Spleen (tissue), 11 donors: ENCODE measurements around the gene TPM1. TPM values are rescaled to one million over a fixed set of nuclear protein-coding genes. Genes with fewer than 3 reads are reported as not detected.

Experiments
- DNase-seq: peaks from one replicate; pipeline ENCODE4 v3.0.0-alpha.2; 2020
- H3K27ac ChIP-seq, 8 donors: fragments of 200-600 bp; sonication (generic) in 7 of 8; 1 replicate in 4 of 8; 2 replicates in 4 of 8; pipeline versions ENCODE4 v1.5.0 to v1.8.0; 2016 to 2021; ENCODE audit warnings: inconsistent platforms in 4 of 8, mild to moderate bottlenecking in 4 of 8, moderate library complexity in 1 of 8
- H3K27me3 ChIP-seq, 7 donors: fragments of 200-600 bp; sonication (generic) in 6 of 7; replicated peaks in 1 of 7; 1 replicate in 4 of 7; 2 replicates in 3 of 7; pipeline versions ENCODE4 v1.5.0 to v1.8.0; 2016 to 2021; ENCODE audit warnings: inconsistent platforms in 3 of 7, mild to moderate bottlenecking in 1 of 7
- H3K36me3 ChIP-seq, 6 donors: fragments of 200-600 bp; sonication (generic) in 5 of 6; 1 replicate in 4 of 6; 2 replicates in 2 of 6; pipeline versions ENCODE4 v1.5.0 to v1.8.0; 2016 to 2021; ENCODE audit warnings: inconsistent platforms in 2 of 6
- H3K4me1 ChIP-seq, 6 donors: fragments of 200-600 bp; sonication (generic) in 5 of 6; 1 replicate in 3 of 6; 2 replicates in 3 of 6; pipeline versions ENCODE4 v1.5.0 to v1.8.0; 2016 to 2021; ENCODE audit warnings: inconsistent platforms in 3 of 6
- H3K4me3 ChIP-seq, 8 donors: fragments of 200-600 bp; sonication (generic) in 7 of 8; 1 replicate in 4 of 8; 2 replicates in 4 of 8; pipeline versions ENCODE4 v1.5.0 to v1.8.0; 2016 to 2021; ENCODE audit warnings: inconsistent platforms in 4 of 8, mild to moderate bottlenecking in 4 of 8, moderate library complexity in 2 of 8
- H3K9me3 ChIP-seq, 8 donors: fragments of 200-600 bp; sonication (generic) in 7 of 8; 1 replicate in 4 of 8; 2 replicates in 4 of 8; pipeline versions ENCODE4 v1.5.0 to v1.8.0; 2016 to 2021; ENCODE audit warnings: inconsistent platforms in 4 of 8
- POLR2A ChIP-seq, 3 donors: fragments of 450-650 bp; IDR thresholded peaks; one replicate each; pipeline ENCODE4 v1.5.1; 2017; ENCODE audit warnings: antibody characterized with exemption in 3 of 3, mild to moderate bottlenecking in 1 of 3
- POLR2AphosphoS5 ChIP-seq, 3 donors: sonication (generic); formaldehyde crosslinking; IDR thresholded peaks; one replicate each; pipeline ENCODE4 v1.5.1; 2017; ENCODE audit warnings: antibody characterized with exemption in 3 of 3
- WGBS, 5 donors: extraction: QIAGEN DNeasy Blood & Tissue Kit in 3 of 5; methylation state at CpG; one replicate each; pipeline versions ENCODE4 v1.1.5 to v1.1.7; 2013 to 2018; 5-methylcytosine and 5-hydroxymethylcytosine counted together
- intact Hi-C: fragments of 100-400 bp; cut with DNase I; formaldehyde crosslinking; loops from one replicate; pipeline ENCODE4 v1.15.0; 2023; ENCODE audit warnings: low total_unique reads
- polyA plus RNA-seq, 3 donors: library from polyadenylated mRNA; stranded (reverse); fragments of 200-250 nt; gene quantifications; one replicate each; pipeline ENCODE4 v1.2.1, GENCODE V29; 2013
- total RNA-seq, 7 donors: library from RNA; depleted of rRNA in 3 of 7; stranded (reverse); fragments of >200 nt in 3 of 7; fragmentation: NEBNext Ultra II Directional in 4 of 7; extraction: Animal tissue kit (Norgen Biotek cat#: 25700) in 4 of 7; gene quantifications; one replicate each; pipeline versions ENCODE4 v1.1.0 to v1.2.1, GENCODE V29; 2016 to 2021
- TF ChIP-seq, protein P1 (sequence below), 11 experiments: fragments of 200-600 bp in 7 of 11; fragments of 450-650 bp in 4 of 11; sonication (generic) in 4 of 11; IDR thresholded peaks in 8 of 11; conservative IDR thresholded peaks in 3 of 11; 1 replicate in 7 of 11; 2 replicates in 4 of 11; pipeline versions ENCODE4 v1.4.0 to v1.8.0; 2016 to 2021; ENCODE audit warnings: antibody characterized with exemption in 11 of 11, inconsistent platforms in 4 of 11, mild to moderate bottlenecking in 1 of 11
- donor health status: healthy with polysubstance abuse.
- donor health status: DM: no; HTN: no; CAD: no; lungs with moderate emphysema.
- donor health status: DM: no; HTN: no; CAD: no.
- donor health status: Bipolar disorder and iron deficiency.
- donor health status: healthy.
- donor health status: DM: no; HTN: no; CAD: no.
- donor health status: DM: yes; HTN: yes; CAD: no.

Gene TPM1
- total and polyA plus RNA-seq, 10 donors, result 70.6 to 317 (median 123) TPM

DNA sequence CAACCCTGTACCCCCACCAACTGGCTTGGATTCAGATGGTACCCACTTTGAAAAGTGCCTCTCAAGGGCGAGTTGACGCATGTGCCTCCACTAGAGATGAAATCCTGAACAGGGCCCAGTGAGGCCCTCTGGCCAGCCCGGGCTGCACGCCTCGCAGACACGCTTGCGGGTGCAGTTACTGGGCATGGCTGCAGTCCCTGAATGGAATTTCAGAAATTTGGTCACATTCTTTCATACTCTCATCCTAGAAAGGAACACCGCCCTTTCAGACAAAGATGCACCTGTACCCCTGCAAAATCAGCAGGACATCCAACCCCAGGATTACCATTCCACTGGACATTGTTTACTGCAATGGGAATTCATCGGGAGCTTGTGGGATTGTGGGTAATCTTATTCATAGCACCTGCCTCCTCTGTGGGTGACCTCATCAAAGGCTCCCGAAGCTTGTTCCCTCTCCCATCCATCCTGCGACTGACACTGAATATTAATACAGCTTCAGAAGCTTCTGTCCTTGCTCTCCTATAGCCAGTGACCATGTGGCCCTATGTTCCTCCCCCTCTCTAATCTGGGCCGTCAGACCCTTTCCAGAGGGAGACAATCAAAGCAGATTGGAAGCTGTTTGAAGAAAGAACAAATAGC lies 42.5 kb upstream of the TPM1 start:
- Histone ChIP-seq H3K4me1 (no peaks in the 10 kb centered on the region), H3K9me3 (no peaks in the 10 kb centered on the region), H3K4me3 (no peak overlapping the region), H3K27me3 (peaks cover 0 to 7% (median 0%) of the 10 kb centered on the region in 7 donors), H3K27ac (no peak overlapping the region), H3K36me3 (no peaks in the 10 kb centered on the region)
- no peak for DNase-seq
- WGBS, 5 donors, result 80 to 89% (median 87%) methylated on average over 11 to 12 of the region's 12 CpGs
- intact Hi-C loops, result no loop called here
- no peak for TF ChIP-seq POLR2AphosphoS5 (IDR thresholded peaks at IDR 0.05)
- TF ChIP-seq, protein P1, sequence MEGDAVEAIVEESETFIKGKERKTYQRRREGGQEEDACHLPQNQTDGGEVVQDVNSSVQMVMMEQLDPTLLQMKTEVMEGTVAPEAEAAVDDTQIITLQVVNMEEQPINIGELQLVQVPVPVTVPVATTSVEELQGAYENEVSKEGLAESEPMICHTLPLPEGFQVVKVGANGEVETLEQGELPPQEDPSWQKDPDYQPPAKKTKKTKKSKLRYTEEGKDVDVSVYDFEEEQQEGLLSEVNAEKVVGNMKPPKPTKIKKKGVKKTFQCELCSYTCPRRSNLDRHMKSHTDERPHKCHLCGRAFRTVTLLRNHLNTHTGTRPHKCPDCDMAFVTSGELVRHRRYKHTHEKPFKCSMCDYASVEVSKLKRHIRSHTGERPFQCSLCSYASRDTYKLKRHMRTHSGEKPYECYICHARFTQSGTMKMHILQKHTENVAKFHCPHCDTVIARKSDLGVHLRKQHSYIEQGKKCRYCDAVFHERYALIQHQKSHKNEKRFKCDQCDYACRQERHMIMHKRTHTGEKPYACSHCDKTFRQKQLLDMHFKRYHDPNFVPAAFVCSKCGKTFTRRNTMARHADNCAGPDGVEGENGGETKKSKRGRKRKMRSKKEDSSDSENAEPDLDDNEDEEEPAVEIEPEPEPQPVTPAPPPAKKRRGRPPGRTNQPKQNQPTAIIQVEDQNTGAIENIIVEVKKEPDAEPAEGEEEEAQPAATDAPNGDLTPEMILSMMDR (IDR thresholded peaks at IDR 0.05 in 8 of 11, conservative IDR thresholded peaks at IDR 0.05 in 3 of 11), result no peak
- TF ChIP-seq POLR2A (IDR thresholded peaks at IDR 0.05), result no peak

DNA sequence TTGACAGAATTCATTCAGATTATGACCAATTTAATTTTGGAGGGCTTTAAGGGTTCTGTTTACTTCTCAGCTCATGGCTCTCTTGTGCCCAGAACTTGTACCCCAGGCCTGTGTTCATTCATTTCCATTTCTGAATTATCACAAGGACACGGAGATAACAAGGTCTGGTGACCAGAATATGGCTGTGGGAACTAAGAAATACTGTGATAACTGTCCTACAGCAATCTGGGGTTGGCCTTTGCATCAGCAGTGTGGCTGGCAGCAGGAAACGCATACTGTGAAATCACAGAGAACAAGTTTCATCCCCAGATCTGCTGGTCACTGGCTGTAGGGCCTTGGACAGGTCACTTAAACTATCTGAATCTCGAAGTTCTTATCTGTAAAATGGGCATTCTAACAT lies 41.8 kb upstream of the TPM1 start:
- TF ChIP-seq, protein P1 (IDR thresholded peaks at IDR 0.05 in 8 of 11, conservative IDR thresholded peaks at IDR 0.05 in 3 of 11), result no peak
- TF ChIP-seq POLR2A (IDR thresholded peaks at IDR 0.05) (no peak), POLR2AphosphoS5 (IDR thresholded peaks at IDR 0.05) (no peak)
- Histone ChIP-seq H3K4me3 (no peak overlapping the region), H3K36me3 (no peaks in the 10 kb centered on the region), H3K9me3 (no peaks in the 10 kb centered on the region), H3K27me3 (peaks cover 0 to 7% (median 0%) of the 10 kb centered on the region in 7 donors), H3K27ac (no peak overlapping the region), H3K4me1 (no peaks in the 10 kb centered on the region)
- intact Hi-C loops, result no loop called here
- WGBS, 5 donors, result 71 to 79% (median 75%) methylated on average over 3 of the region's 3 CpGs
- DNase-seq, result no peak

DNA sequence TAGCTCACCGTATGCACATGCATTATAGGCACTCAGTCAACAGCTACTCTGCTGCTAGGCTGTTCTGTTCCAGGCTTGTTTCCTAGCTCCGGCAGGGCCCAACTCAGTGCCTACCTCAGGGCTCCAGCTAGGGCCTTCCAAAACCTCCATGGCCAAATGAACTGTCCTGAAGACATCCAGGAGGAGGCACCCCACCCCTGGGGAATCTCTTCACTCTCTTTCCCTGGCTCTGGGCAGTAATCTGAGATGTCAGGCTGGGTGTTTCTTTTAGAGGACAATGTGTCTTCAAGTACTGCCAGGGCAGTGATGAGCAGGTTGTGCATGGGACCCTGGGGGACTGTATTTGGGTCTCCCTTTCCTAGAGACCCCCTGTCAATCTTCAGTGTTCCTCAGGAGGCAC lies 38.3 kb upstream of the TPM1 start:
- no peak for DNase-seq
- no peaks in the 10 kb centered on the region for H3K4me1 ChIP-seq
- no peaks in the 10 kb centered on the region for H3K36me3 ChIP-seq
- intact Hi-C loops, result no loop called here
- H3K27ac ChIP-seq, result no peak overlapping the region
- WGBS, 5 donors, result 87 to 97% (median 95%) methylated on average over 2 of the region's 2 CpGs
- H3K9me3 ChIP-seq, result no peaks in the 10 kb centered on the region
- peaks cover 0 to 7% (median 0%) of the 10 kb centered on the region in 7 donors for H3K27me3 ChIP-seq
- no peak for TF ChIP-seq POLR2A (IDR thresholded peaks at IDR 0.05)
- no peak for TF ChIP-seq POLR2AphosphoS5 (IDR thresholded peaks at IDR 0.05)
- TF ChIP-seq, protein P1 (IDR thresholded peaks at IDR 0.05 in 8 of 11, conservative IDR thresholded peaks at IDR 0.05 in 3 of 11), result no peak
- H3K4me3 ChIP-seq, result no peak overlapping the region

DNA sequence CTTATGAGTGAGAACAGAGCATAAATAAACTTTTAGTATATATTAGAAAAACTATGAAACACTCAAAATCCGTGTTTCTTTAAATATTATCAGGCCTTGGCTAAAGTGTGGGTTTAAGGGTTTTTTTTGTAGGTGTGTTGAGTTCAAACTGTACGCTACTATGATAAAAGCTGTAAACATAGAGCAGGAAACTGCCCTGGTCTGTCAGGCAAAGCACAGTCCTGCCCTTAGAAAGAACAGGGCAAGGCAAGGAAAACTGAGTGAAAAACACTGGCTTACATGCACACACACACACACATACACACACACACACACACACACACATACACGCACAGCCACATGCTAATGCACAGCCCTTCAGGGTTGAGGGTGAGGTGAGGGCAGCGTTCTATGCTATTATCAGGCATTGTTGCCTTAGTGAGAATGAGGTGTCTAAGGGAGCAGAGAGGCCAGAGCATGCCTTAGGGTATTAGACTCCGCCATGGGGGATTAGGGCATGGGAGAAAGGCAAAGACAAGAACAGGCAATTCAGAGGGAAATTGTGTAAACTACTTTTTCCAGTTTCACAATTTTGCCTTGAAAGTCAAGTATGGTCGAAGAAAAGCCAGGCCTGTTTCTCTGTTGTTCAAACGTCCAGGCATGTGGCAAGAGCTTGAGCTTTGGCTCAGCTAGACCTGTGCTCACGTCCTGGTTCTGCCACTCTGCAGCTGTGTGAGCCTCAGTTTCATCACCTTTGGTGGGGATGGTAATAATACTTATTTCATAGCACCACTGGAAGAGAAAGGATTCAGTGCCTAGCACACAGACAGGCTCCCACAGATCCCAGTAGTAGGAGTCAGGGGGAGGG lies 36.3 kb upstream of the TPM1 start:
- Histone ChIP-seq H3K27ac (no peak overlapping the region), H3K36me3 (no peaks in the 10 kb centered on the region), H3K9me3 (no peaks in the 10 kb centered on the region), H3K4me1 (no peaks in the 10 kb centered on the region), H3K27me3 (no peaks in the 10 kb centered on the region), H3K4me3 (no peak overlapping the region)
- DNase-seq, result no peak
- TF ChIP-seq POLR2AphosphoS5 (IDR thresholded peaks at IDR 0.05), result no peak
- TF ChIP-seq POLR2A (IDR thresholded peaks at IDR 0.05), result no peak
- TF ChIP-seq, protein P1 (IDR thresholded peaks at IDR 0.05 in 8 of 11, conservative IDR thresholded peaks at IDR 0.05 in 3 of 11), result no peak
- intact Hi-C loops, result no loop called here
- 67 to 82% (median 77%) methylated on average over 8 of the region's 8 CpGs for WGBS, 5 donors
